C4-2B (cell line): ENCODE measurements around the gene AUH.

Experiments used
- ZFX ChIP-seq: fragments of 450-650 bp; IDR thresholded peaks from 2 replicates; pipeline ENCODE4 v1.6.1; 2017
- TF ChIP-seq, protein P1 (sequence below): fragments of 450-650 bp; conservative IDR thresholded peaks from 2 replicates; pipeline ENCODE4 v1.5.1; 2017; ENCODE audit warnings: mild to moderate bottlenecking

DNA sequence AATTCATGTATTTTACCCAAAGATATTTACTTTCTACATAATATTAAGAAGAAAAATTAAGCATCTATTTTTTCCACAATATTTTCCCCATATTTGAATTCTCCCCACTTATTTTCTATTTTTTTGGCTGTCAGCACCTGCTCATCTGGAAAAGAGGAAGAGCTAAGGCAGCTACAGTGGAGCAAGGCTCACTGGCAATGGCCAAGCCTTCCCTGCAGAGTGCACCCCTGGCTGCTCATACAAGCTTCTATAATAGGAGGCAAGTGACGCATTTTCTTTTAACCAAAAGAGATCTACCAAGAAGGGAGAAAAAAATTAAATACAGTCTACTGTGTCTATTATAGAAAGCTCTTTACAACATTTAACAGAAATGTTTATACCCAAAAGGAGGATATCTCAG is 72.5 kb downstream of the AUH start:
- TF ChIP-seq, protein P1, sequence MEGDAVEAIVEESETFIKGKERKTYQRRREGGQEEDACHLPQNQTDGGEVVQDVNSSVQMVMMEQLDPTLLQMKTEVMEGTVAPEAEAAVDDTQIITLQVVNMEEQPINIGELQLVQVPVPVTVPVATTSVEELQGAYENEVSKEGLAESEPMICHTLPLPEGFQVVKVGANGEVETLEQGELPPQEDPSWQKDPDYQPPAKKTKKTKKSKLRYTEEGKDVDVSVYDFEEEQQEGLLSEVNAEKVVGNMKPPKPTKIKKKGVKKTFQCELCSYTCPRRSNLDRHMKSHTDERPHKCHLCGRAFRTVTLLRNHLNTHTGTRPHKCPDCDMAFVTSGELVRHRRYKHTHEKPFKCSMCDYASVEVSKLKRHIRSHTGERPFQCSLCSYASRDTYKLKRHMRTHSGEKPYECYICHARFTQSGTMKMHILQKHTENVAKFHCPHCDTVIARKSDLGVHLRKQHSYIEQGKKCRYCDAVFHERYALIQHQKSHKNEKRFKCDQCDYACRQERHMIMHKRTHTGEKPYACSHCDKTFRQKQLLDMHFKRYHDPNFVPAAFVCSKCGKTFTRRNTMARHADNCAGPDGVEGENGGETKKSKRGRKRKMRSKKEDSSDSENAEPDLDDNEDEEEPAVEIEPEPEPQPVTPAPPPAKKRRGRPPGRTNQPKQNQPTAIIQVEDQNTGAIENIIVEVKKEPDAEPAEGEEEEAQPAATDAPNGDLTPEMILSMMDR, result no peak
- no peak for TF ChIP-seq ZFX
